ENCODE data around the gene HES6.
A peak's percentile ranks its signal among the peaks of the same experiment; 100 is the strongest.

The HES6 gene

GRCh38 chr2:238233625-238234024 lies 6.2 kb downstream of the HES6 start:
- no peak for DNase-seq (ENCODE audit: low read depth)

GRCh38 chr2:238231809-238232208 lies 8.0 kb downstream of the HES6 start:
- no peak for DNase-seq (ENCODE audit: low read depth)

GRCh38 chr2:238231251-238231793 lies 8.5 kb downstream of the HES6 start:
- DNase-seq (ENCODE audit: low read depth), result peak; percentile 69

- DNase-seq (ENCODE audit: low read depth), result no peak
Observed at GRCh38 chr2:238230699-238231098, 9.1 kb downstream of the HES6 start.

GRCh38 chr2:238228700-238229099 lies 11.1 kb downstream of the HES6 start:
- DNase-seq (ENCODE audit: low read depth), result no peak

GRCh38 chr2:238227587-238228032 lies 12.2 kb downstream of the HES6 start:
- DNase-seq (ENCODE audit: low read depth), result no peak

- DNase-seq (ENCODE audit: low read depth), result no peak
Observed at GRCh38 chr2:238226698-238227586, 12.9 kb downstream of the HES6 start.

- DNase-seq (ENCODE audit: low read depth), result no peak
Observed at GRCh38 chr2:238225911-238226697, 13.7 kb downstream of the HES6 start.

- no peak for DNase-seq (ENCODE audit: low read depth)
Observed at GRCh38 chr2:238225121-238225520, 14.7 kb downstream of the HES6 start.

GRCh38 chr2:238224356-238225035 lies 15.3 kb downstream of the HES6 start:
- DNase-seq (ENCODE audit: low read depth), result no peak

- no peak for DNase-seq (ENCODE audit: low read depth)
Observed at GRCh38 chr2:238220892-238221521, 18.8 kb downstream of the HES6 start.

GRCh38 chr2:238220274-238220891 lies 19.5 kb downstream of the HES6 start:
- DNase-seq (ENCODE audit: low read depth), result no peak

- DNase-seq (ENCODE audit: low read depth), result no peak
Observed at GRCh38 chr2:238216651-238217184, 23.1 kb downstream of the HES6 start.

GRCh38 chr2:238207006-238207405 lies 32.8 kb downstream of the HES6 start:
- no peak for DNase-seq (ENCODE audit: low read depth)

- no peak for DNase-seq (ENCODE audit: low read depth)
Observed at GRCh38 chr2:238203973-238204683, 35.7 kb downstream of the HES6 start.

GRCh38 chr2:238203094-238203972 lies 36.5 kb downstream of the HES6 start, which contains the start of gene ILKAP:
TSS of gene ILKAP (minus strand) at chr2:238203695. CDS start at chr2:238203553, 142 bp downstream.
- peak; percentile 81 for DNase-seq (ENCODE audit: low read depth)

GRCh38 chr2:238202326-238203093 lies 37.3 kb downstream of the HES6 start:
- DNase-seq (ENCODE audit: low read depth), result peak; percentile 8

- no peak for DNase-seq (ENCODE audit: low read depth)
Observed at GRCh38 chr2:238190445-238190844, 49.4 kb downstream of the HES6 start.

All from activated gamma-delta T cell treated with anti-CD3 and anti-CD28 coated beads, Interleukin-2, amount 50 U/mL, for 16 hours (primary cell).